HG03354 (cell line): ENCODE measurements around the gene TRERF1.
"Not testable (repeated sequence)": the region's sequence is repeated elsewhere in the genome, so short reads cannot be mapped to it uniquely, and the experiment has no call there.

Source experiments
- ATAC-seq: cut with Tn5 transposase; IDR thresholded peaks from one replicate; pipeline ENCODE4 v1.9.1; 2021; ENCODE audit warnings: mild to moderate bottlenecking; ENCODE audit not compliant: unreplicated experiment, poor library complexity, severe bottlenecking

TRERF1 gene

GRCh38 chr6:42347456-42347855 is 104.3 kb downstream of the TRERF1 start:
- ATAC-seq: no peak

DNA sequence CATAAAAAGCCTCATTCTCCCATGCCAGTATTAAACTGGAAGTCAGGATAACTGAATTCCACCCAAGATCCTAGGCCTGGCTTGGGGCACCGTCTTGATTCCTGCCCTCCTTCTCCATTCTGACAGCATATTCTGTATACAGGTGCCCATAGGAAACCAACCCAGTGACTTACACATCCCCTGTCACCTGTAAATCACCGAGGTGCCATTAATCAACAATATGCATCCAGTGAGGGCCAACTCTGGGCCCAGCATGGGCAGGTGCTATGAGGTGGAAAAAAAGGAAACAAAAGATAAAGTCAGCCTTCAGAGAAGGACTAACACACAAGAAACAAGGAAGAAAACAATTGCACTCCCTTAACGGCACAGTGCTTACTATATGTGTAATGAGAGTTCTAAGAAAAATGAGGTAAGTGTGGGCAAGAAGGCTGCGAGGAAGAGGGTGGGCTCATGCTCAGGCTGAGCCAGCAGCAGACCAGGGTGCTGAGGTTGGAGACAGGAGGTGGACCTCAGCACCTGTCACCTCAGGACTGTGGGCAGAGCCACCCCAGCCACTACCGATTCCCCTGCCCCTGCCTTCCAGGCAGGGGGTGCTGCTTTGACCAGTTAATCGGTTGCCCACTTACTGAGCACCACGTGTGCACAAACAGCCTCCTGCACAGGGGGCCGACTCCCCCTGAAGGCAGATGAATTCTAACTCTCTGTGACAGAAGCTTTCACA is 105.9 kb downstream of the TRERF1 start:
- ATAC-seq: no peak

- no peak for ATAC-seq
These were observed 107.0 kb downstream of the TRERF1 start for GRCh38 chr6:42344756-42345155.

- ATAC-seq: no peak
These were observed 109.8 kb downstream of the TRERF1 start for GRCh38 chr6:42341771-42342553.

- ATAC-seq: no peak
These were observed 110.5 kb downstream of the TRERF1 start for GRCh38 chr6:42341221-42341620.

- no peak for ATAC-seq
These were observed 111.2 kb downstream of the TRERF1 start for GRCh38 chr6:42340511-42340910.

- ATAC-seq: no peak
These were observed 111.7 kb downstream of the TRERF1 start for GRCh38 chr6:42339991-42340401.

- ATAC-seq: no peak
These were observed 112.9 kb downstream of the TRERF1 start for GRCh38 chr6:42338744-42339222.

DNA sequence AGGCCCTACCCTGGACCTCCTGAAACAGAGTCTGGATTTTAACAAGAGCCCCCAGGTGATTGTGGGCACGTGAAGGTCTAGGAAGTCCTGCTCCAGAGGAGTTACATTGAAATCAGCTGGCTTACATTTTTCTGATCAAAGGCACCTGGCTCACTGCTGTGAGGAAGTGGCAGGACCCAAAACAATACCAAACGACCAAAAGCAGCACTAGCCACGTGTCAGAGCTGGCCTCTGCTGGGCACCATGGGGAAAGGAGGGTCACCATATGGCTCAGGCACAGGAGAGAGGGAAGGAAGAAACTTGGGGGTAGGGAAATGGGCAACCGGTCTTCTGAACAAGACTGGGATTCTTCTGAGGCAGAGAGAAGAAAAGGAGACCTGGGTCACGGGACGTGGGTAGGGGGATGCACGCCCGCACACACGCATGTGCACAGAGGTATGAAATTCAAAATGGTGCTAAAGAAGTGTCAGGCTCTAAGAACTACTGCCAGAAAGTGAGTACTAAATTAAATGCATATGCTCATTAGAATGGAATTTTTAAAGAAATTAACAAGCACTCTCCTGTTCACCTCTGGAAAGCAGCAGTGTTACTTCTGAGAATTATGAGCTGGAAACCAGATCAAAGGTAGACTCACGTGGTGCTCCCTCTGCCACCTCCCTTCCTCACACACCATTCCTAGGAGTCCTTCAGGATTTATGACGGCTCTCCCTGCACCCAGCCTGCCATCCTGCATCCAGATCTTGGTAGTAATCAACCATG is 113.6 kb downstream of the TRERF1 start:
- ATAC-seq: no peak

DNA sequence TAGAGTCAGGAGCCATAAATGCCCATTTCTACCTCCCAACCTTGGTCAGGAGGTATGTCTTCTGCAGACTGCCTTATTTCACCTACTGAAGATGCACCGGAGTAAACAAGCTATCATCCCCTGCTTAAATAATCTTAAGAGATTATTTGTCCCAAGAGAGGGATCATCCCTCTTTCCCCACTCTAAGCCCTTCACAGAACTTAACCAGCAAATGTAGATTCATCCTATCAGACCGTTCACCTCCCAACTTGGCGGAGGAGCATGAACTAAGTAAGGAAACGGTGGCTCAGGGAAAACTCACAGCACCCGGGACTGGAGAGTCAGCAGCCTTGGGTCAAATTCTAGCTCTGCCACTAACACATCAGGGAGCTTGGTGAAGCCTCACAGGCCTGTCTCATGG is 115.3 kb downstream of the TRERF1 start:
- ATAC-seq: no peak

- no peak for ATAC-seq
These were observed 115.8 kb downstream of the TRERF1 start for GRCh38 chr6:42335896-42336295.

DNA sequence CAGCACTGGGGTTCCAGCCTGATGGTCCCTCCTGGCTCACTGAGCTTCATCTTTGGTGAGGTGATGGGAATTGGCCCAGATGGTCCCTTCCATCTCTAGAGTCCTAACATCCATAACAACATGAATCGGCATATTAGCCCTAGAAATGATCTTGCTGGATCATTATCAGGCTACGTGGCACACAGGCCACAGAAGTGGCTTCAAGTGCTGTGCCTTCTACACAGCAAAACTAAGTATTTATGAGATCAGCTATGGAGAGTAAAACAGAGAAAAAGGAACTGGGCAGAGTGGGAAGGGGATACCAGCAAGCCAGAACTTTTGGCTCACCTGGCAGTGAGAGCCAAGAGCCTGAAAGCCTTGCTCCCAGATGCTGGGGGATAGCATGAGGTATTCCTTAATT is 116.9 kb downstream of the TRERF1 start:
- no peak for ATAC-seq

- ATAC-seq: no peak
These were observed 118.1 kb downstream of the TRERF1 start for GRCh38 chr6:42333612-42334011.

DNA sequence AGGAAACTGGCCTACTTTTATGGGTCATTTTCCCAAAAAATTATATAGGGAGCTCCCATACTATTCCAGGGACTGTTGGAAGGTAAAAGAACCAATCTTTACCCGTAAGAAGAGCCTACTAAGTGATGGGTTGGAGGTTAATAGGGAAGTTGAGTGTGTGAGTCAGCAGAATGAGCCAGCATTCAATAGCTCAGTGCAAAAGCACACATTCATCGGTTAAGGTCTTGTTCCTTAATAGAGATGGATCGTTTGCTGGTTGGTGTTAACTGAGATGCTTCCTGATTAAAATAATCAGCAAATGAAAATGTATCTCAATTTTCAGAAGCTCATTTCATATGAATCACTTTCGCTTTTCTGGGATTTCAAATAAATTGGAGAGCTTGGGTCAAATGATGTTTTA is 118.8 kb downstream of the TRERF1 start:
- ATAC-seq: no peak

GRCh38 chr6:42331019-42331418 is 120.7 kb downstream of the TRERF1 start:
- no peak for ATAC-seq

- no peak for ATAC-seq
These were observed 125.5 kb downstream of the TRERF1 start for GRCh38 chr6:42326248-42326647.

DNA sequence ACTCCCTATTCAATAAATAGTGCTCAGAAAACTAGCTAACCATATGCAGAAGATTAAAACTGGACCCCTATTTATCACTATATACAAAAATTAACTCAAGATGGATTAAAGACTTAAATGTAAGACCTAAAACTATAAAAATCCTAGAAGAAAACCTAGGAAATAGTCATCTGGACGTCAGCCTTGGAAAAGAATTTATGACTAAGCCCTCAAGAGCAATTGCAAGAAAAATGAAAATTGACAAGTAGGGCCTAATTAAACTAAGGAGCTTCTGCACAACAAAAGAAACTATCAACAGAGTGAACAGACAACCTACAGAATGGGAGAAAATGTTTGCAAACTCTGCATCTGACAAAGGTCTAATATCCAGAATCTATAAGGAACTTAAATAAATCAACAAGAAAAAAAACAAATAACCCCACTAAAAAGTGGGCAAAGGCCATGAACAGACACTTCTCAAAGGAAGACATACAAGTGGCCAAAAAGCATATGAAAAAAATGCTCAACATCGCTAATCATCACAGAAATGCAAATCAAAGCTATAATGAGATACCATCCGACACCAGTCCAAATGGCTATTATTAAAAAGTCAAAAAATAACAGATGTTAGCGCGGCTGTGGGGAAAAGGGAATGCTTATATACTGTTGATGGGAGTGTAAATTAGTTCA is 126.9 kb downstream of the TRERF1 start:
- not testable (repeated sequence) for ATAC-seq

DNA sequence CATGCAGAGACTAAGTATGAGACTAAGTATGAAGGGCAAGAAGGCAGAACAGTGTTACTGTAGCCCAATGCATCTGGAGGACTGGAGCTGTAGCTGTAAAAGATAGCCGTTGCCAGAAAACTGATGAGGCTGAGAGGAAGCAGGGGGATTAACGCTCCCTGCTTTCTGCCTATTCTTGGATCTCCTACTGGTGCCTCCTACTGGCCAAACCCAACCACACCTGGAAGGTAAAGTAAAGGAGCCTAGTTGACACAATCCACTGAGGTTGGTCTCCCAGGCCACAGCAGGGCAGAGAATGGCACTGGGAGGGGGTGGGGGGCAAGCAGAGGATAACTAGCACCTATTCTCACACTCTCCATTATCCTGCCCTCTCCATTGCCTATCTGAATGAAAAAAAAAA is 129.1 kb downstream of the TRERF1 start:
- ATAC-seq: no peak

GRCh38 chr6:42321976-42322375 is 129.8 kb downstream of the TRERF1 start:
- no peak for ATAC-seq

DNA sequence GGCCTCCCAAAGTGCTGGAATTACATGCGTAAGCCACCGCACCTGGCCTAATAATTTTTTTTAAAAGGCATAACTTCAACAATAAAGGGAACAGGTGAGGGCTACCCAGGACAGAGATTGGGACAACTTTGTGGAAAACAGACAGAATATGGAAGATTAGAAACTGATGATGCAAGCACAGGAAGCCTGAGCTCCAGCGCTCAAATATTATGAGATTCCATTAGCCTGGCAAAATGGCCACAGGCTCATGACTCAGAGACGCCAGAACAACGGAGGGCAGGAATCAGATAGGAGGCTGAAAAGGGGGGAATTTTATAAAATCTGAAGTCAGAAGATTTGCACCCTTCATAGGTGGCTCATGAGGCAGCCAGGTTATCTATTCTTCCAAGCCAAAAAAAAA is 131.0 kb downstream of the TRERF1 start:
- no peak for ATAC-seq
